Liver (tissue), 9 donors: ENCODE data around the gene ERN1. TPM values are rescaled to one million over a fixed set of nuclear protein-coding genes. Genes with fewer than 3 reads are reported as not detected.
A peak's percentile ranks its signal among the peaks of the same experiment; 100 is the strongest.
"Not testable (repeated sequence)": the region's sequence is repeated elsewhere in the genome, so short reads cannot be mapped to it uniquely, and the experiment has no call there.

Experiments
- DNase-seq: peaks from one replicate; pipeline ENCODE4 v3.0.0-alpha.2; 2017; ENCODE audit warnings: low spot score
- H3K27ac ChIP-seq, 2 donors: one replicate each; pipeline ENCODE4 v1.7.0; 2013; ENCODE audit warnings: inconsistent platforms in 2 of 2, low read length in 2 of 2, control low read depth in 1 of 2, low read depth in 1 of 2, mild to moderate bottlenecking in 1 of 2
- H3K27me3 ChIP-seq, 4 donors: one replicate each; pipeline versions ENCODE4 v1.6.1 to v1.7.0; 2013; ENCODE audit warnings: low read length in 3 of 4, inconsistent platforms in 1 of 4, mild to moderate bottlenecking in 1 of 4, moderate library complexity in 1 of 4; ENCODE audit not compliant: control insufficient read depth in 4 of 4, insufficient read depth in 4 of 4
- H3K36me3 ChIP-seq, 4 donors: one replicate each; pipeline versions ENCODE4 v1.6.1 to v1.7.0; 2013; ENCODE audit warnings: low read length in 3 of 4, mild to moderate bottlenecking in 3 of 4, low read depth in 1 of 4, moderate library complexity in 1 of 4; ENCODE audit not compliant: control insufficient read depth in 4 of 4, insufficient read depth in 3 of 4
- H3K4me1 ChIP-seq, 4 donors: one replicate each; pipeline versions ENCODE4 v1.6.1 to v1.7.0; 2013; ENCODE audit warnings: low read length in 3 of 4, mild to moderate bottlenecking in 3 of 4, moderate library complexity in 1 of 4; ENCODE audit not compliant: control insufficient read depth in 4 of 4, insufficient read depth in 4 of 4
- H3K4me3 ChIP-seq, 3 donors: one replicate each; pipeline versions ENCODE4 v1.6.1 to v1.7.0; 2013; ENCODE audit warnings: low read length in 3 of 3, control low read depth in 1 of 3, low read depth in 1 of 3, mild to moderate bottlenecking in 1 of 3
- H3K9ac ChIP-seq, 2 donors: one replicate each; pipeline ENCODE4 v1.7.0; 2013; ENCODE audit warnings: low read length in 2 of 2, mild to moderate bottlenecking in 2 of 2, moderate library complexity in 2 of 2, control low read depth in 1 of 2, low read depth in 1 of 2
- H3K9me3 ChIP-seq, 4 donors: one replicate each; pipeline versions ENCODE4 v1.6.1 to v1.7.0; 2013; ENCODE audit warnings: low read length in 3 of 4; ENCODE audit not compliant: control insufficient read depth in 4 of 4
- CTCF ChIP-seq: fragments of 150-350 bp; IDR thresholded peaks from 2 replicates; pipeline ENCODE4 v1.5.1; 2017; ENCODE audit warnings: improper control_type of control experiment, low read depth, low read length; ENCODE audit not compliant: missing input control
- EGR1 ChIP-seq, 2 donors: IDR thresholded peaks; 2 replicates each; pipeline ENCODE4 v1.6.1; 2016 to 2018; ENCODE audit warnings: antibody characterized with exemption in 2 of 2, low read depth in 2 of 2
- GABPA ChIP-seq, 2 donors: IDR thresholded peaks in 1 of 2; conservative IDR thresholded peaks in 1 of 2; 2 replicates each; pipeline ENCODE4 v1.6.1; 2016; ENCODE audit warnings: antibody characterized with exemption in 2 of 2, mild to moderate bottlenecking in 1 of 2, moderate library complexity in 1 of 2
- MAX ChIP-seq: IDR thresholded peaks from 2 replicates; pipeline ENCODE4 v1.6.1; 2016; ENCODE audit warnings: antibody characterized with exemption
- NR2F2 ChIP-seq: IDR thresholded peaks from 2 replicates; pipeline ENCODE4 v1.6.1; 2016; ENCODE audit warnings: antibody characterized with exemption
- RAD21 ChIP-seq, 2 donors: IDR thresholded peaks; 2 replicates each; pipeline ENCODE4 v1.6.1; 2016; ENCODE audit warnings: antibody characterized with exemption in 2 of 2, mild to moderate bottlenecking in 2 of 2
- SP1 ChIP-seq: IDR thresholded peaks from 2 replicates; pipeline ENCODE4 v1.6.1; 2018; ENCODE audit warnings: antibody characterized with exemption, mild to moderate bottlenecking
- YY1 ChIP-seq: IDR thresholded peaks from 2 replicates; pipeline ENCODE4 v1.6.1; 2016; ENCODE audit warnings: antibody characterized with exemption, mild to moderate bottlenecking
- WGBS: extraction: QIAGEN DNeasy Blood & Tissue Kit; methylation state at CpG from one replicate; pipeline ENCODE4 v1.1.7; 2013; 5-methylcytosine and 5-hydroxymethylcytosine counted together
- polyA plus RNA-seq, 2 donors: library from polyadenylated mRNA; stranded (reverse) in 1 of 2; unstranded in 1 of 2; fragments of 200-250 nt in 1 of 2; fragments of >200 nt in 1 of 2; fragmentation: Nextera tagmentation in 1 of 2; extraction: Ambion mirVana in 1 of 2; gene quantifications; one replicate each; pipeline versions ENCODE4 v1.2.1 to v1.2.3, GENCODE V29; 2013 to 2015
- total RNA-seq, 2 donors: library from RNA; depleted of rRNA; stranded (reverse); fragments of >200 nt; gene quantifications; one replicate each; pipeline ENCODE4 v1.2.3, GENCODE V29; 2014
- donor health status: healthy.
- donor health status: healthy.
- donor health status: healthy.
- donor health status: healthy.
- donor health status: healthy.

The ERN1 gene
- total and polyA plus RNA-seq, 4 donors, result 6.3 to 35.1 (median 14.9) TPM

- peak within 1 kb of the TSS; percentile 67 to 87 for H3K27ac ChIP-seq
- 40% methylated on average over 23 of the region's 23 CpGs for WGBS
Measured at GRCh38 chr17:64020056-64020766, 109.7 kb downstream of the ERN1 start, which contains the start of gene ICAM2. Gene ICAM2, minus strand, starts transcription at chr17:64020633. Its CDS starts 13,942 bp downstream, at chr17:64006691.

DNA sequence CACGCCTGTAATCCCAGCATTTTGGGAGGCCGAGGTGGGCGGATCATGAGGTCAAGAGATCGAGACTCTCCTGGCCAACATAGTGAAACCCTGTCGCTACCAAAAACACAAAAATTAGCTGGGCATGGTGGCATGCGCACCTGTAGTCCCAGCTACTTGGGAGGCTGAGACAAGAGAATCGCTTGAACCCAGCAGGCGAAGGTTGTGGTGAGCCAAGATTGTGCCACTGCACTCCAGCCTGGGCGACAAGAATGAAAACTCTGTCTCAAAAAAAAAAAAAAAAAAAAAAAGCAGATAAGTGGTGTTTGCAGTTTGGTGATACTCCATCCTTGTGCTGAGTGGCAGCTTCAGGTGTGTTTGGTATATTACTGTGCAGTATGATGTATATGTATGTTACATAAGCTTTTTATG, 110.4 kb downstream of the ERN1 start:
- DNase-seq, H3K4me1 ChIP-seq, H3K27me3 ChIP-seq, H3K9me3 ChIP-seq, H3K36me3 ChIP-seq: not testable (repeated sequence)
- Histone ChIP-seq H3K9ac (peak overlapping the region; percentile 42 to 74), H3K27ac (peak overlapping the region; percentile 67 to 87), H3K4me3 (peak overlapping the region in 1 of 3 donors; percentile 38)
- WGBS, result 76% methylated on average over 9 of the region's 9 CpGs

More at GRCh38 chr17:64020056-64020766, 109.7 kb downstream of the ERN1 start, which contains the start of gene ICAM2:
- Histone ChIP-seq H3K9ac (peak within 1 kb of the TSS; percentile 42 to 74), H3K4me3 (peak within 1 kb of the TSS; percentile 35 to 67 (median 38)), H3K4me1 (no peaks in the 10 kb centered on the region), H3K9me3 (no peaks in the 10 kb centered on the region), H3K27me3 (no peaks in the 10 kb centered on the region), H3K36me3 (no peaks in the 10 kb centered on the region)
- DNase-seq, result no peak
- peak; percentile 30 for TF ChIP-seq SP1
- TF ChIP-seq GABPA (IDR thresholded peaks at IDR 0.05 in 1 of 2, conservative IDR thresholded peaks at IDR 0.05 in 1 of 2), result peak; percentile 19 to 38
- TF ChIP-seq CTCF, result no peak
- TF ChIP-seq RAD21 (IDR thresholded peaks at IDR 0.05), result no peak
- TF ChIP-seq MAX, result peak; percentile 41
- TF ChIP-seq YY1, result no peak

- Histone ChIP-seq H3K9me3 (no peaks in the 10 kb centered on the region), H3K4me3 (no peak overlapping the region), H3K4me1 (no peaks in the 10 kb centered on the region), H3K27me3 (no peaks in the 10 kb centered on the region), H3K27ac (no peak overlapping the region), H3K36me3 (no peaks in the 10 kb centered on the region), H3K9ac (no peak overlapping the region)
- TF ChIP-seq CTCF, result peak; percentile 24
- TF ChIP-seq NR2F2, result no peak
- TF ChIP-seq MAX, result no peak
- TF ChIP-seq EGR1 (IDR thresholded peaks at IDR 0.05; ENCODE audit: low read depth in 2 of 2), result no peak
- DNase-seq, result no peak
- WGBS, result 85% methylated on average over 2 of the region's 2 CpGs
Measured at GRCh38 chr17:64017381-64017980, 112.5 kb downstream of the ERN1 start.
